ENCODE data around the gene NLE1. TPM values are rescaled to one million over a fixed set of nuclear protein-coding genes. Genes with fewer than 3 reads are reported as not detected.
"Not testable (repeated sequence)": the region's sequence is repeated elsewhere in the genome, so short reads cannot be mapped to it uniquely, and the experiment has no call there.

Gene NLE1
- total and polyA plus RNA-seq, 2 donors: 11.7 to 12.2 TPM

DNA sequence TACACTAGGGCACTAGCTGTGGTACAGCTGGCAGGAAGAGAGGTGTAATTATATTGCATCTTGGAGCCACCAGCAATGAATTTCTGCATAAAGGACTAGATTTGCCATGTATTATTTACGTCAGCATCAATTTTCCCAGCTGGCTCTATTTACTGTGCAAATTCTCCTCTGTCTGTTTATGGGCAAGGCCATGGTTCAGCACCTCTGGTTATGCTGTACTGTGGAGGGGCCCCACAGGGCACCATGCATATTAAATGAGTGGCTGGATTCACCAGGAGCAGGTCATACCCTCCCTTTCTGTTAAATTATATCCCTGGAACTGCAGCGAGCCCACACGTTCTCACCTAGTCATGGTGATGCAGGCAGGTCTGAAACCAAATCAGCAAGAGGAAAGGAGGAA is 42.2 kb downstream of the NLE1 start:
- H3K36me3 ChIP-seq (ENCODE audit: insufficient read depth): no peaks in the 10 kb centered on the region
- DNase-seq (ENCODE audit: extremely low spot score): no peak
- 89% methylated on average over 3 of the region's 3 CpGs for WGBS
- no peaks in the 10 kb centered on the region for H3K4me1 ChIP-seq (ENCODE audit: insufficient read depth)
- H3K27ac ChIP-seq (ENCODE audit: low read depth): no peak overlapping the region
- H3K4me3 ChIP-seq (ENCODE audit: low read depth, low read length): no peak overlapping the region

DNA sequence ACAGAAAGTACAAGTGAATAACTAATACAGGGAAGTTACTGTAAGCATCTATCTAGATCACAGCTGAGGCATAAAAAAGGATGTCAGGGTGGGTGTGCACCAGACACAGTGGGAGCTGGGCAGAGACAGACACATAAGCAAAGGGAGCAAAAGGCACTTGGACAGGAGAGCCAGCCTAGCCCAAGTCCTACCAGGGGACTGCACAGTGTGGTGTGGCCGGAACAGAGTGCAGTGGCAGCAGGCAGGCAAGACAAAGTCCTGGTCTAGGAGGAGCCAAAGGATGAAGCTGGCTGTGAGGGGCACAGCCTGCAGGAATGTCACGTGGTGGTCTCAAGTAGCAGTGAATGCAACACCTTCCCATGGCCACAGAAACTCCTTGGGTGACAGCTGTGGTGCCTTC is 44.3 kb downstream of the NLE1 start:
- Histone ChIP-seq H3K4me3 (ENCODE audit: low read depth, low read length) (no peak overlapping the region), H3K4me1 (ENCODE audit: insufficient read depth) (no peaks in the 10 kb centered on the region), H3K36me3 (ENCODE audit: insufficient read depth) (no peaks in the 10 kb centered on the region), H3K27ac (ENCODE audit: low read depth) (no peak overlapping the region)
- 85% methylated on average over 2 of the region's 2 CpGs for WGBS
- no peak for DNase-seq (ENCODE audit: extremely low spot score)

DNA sequence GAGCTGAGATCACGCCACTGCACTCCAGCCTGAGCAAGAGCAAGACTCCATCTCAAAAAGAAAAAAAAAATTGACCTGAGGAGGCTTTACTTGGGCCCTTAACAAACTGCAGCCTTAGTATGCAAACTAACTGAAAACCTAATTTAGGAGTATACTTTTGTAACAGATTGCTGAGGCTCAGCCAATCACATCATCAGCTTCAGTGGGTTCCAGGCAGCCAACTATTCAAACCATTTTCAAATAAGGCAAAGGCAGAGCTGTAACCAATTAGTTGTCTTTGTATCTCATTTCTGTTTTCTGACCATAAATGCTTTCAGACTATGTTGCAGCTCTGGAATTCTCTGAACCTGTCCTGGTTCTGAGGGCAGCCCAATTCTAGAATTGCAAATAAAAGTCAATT is 46.4 kb downstream of the NLE1 start:
- Histone ChIP-seq H3K4me1 (ENCODE audit: insufficient read depth) (no peaks in the 10 kb centered on the region), H3K4me3 (ENCODE audit: low read depth, low read length) (no peak overlapping the region), H3K27ac (ENCODE audit: low read depth) (no peak overlapping the region), H3K36me3 (ENCODE audit: insufficient read depth) (no peaks in the 10 kb centered on the region)
- WGBS: 100% methylated on average over 1 of the region's 1 CpG
- DNase-seq (ENCODE audit: extremely low spot score): no peak

DNA sequence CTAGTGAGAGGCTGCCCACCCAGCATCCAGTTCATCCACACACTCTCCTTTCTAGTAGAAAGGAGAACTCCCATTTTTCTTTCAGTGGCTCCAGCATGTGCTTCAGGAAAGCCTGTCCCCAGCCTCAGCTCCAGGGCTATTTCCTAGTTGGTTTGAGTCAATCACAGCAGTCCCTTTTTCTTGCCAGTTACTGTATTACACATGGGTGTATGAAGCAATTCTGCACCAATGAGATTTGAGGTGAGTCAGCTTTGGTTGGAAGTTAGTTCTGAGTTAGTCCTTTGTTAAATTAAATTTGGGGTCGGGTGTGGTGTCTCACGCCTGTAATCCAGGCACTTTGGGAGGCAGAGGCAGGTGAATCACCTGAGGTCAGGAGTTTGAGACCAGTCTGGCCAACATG is 47.2 kb downstream of the NLE1 start:
- H3K27ac ChIP-seq (ENCODE audit: low read depth): no peak overlapping the region
- DNase-seq (ENCODE audit: extremely low spot score): no peak
- H3K4me3 ChIP-seq (ENCODE audit: low read depth, low read length): no peak overlapping the region
- no peaks in the 10 kb centered on the region for H3K36me3 ChIP-seq (ENCODE audit: insufficient read depth)
- WGBS: 90% methylated on average over 2 of the region's 2 CpGs
- no peaks in the 10 kb centered on the region for H3K4me1 ChIP-seq (ENCODE audit: insufficient read depth)

DNA sequence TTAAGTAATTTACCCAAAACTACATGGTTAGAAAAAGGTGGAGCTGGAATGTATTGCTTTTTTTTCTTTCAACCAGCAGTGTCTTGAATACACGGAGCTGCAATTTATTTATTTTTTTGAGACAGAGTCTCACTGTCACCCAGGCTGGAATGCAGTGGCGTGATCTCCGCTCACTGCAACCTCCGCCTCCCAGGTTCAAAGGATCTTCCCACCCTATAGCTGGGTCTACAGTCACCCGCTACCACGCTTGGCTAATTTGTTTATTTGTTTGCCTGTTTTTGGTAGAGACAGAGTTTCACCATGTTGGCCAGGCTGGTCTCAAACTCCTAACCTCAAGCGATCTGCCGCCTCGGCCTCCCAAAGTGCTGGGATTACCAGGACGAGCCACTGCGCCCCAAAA is 51.4 kb downstream of the NLE1 start:
- H3K36me3 ChIP-seq (ENCODE audit: insufficient read depth); H3K4me1 ChIP-seq (ENCODE audit: insufficient read depth); DNase-seq (ENCODE audit: extremely low spot score); H3K4me3 ChIP-seq (ENCODE audit: low read depth, low read length); H3K27ac ChIP-seq (ENCODE audit: low read depth): not testable (repeated sequence)
- WGBS: 83% methylated on average over 11 of the region's 11 CpGs

DNA sequence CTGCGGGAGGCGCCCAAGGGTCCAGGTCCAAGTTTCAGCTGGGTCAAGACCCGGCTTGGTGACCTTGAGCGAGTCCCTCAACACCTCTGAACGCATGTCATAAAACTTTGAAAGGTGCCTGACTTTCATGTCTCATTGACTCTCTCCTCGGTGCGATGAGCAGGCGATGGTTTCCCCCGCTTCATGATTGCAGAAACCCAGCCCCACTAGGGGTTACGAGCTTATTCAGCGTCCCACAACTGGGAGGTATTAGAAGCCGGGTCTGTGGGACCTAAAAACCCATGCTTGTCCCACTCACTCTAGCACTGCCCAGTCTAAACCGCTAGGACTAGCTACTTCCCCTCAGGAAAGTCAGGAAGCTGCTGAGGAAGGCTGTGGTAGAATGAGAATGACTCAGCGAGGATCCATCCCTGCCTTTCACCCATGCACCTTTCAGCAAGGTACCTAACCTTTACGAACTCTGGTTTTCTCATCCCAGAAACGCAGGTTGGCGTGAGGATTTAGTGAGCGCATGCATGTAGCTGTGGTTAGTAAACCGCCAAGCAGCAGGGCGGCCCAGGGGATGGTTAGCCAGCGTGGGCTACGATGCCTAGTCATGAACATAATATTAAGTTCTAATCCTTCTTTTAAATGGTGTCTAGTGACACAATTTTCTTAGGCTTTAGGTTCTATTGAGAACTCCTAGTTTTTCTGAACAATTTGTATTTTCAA is 52.4 kb downstream of the NLE1 start:
- H3K27ac ChIP-seq (ENCODE audit: low read depth): peak overlapping the region; percentile 68
- H3K4me1 ChIP-seq (ENCODE audit: insufficient read depth): no peaks in the 10 kb centered on the region
- no peaks in the 10 kb centered on the region for H3K36me3 ChIP-seq (ENCODE audit: insufficient read depth)
- peak overlapping the region; percentile 95 for H3K4me3 ChIP-seq (ENCODE audit: low read depth, low read length)
- WGBS: 42% methylated on average over 22 of the region's 22 CpGs
- no peak for DNase-seq (ENCODE audit: extremely low spot score)

DNA sequence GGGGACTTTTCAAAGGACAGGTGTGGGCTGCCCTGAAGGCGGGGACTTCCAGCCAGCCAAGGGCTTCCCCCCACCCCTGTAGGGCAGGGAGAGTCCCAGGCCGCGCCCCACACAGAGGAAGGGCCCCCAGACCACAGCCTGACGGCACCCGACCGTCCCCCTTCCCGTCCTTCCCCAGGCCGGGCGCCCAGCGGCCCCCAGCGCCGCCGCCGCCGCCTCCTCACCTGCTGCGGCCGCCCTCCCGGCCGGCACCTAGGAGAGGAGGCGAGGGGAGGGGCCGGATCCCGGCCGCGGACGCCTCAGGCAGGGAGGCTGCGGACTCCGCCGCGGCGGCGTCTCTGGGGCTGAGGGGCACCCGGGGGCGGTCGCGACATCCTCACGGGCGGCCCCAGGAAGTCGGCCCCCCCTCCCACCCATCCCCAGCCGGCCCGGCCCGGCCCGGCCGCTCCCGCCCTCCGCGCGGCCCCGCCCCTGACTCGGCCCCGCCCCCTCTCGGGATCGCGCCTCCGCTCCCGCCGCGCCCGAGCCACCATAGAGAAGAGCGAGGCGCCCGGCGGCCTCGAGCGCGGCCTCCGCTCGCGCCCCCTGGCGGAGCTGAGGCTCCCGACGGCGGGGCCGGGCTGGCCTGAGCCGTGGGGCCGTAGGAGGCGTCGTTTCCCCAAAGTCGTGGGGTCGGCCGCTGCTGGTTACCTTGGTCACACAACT is 53.1 kb downstream of the NLE1 start:
- Histone ChIP-seq H3K4me1 (ENCODE audit: insufficient read depth) (no peaks in the 10 kb centered on the region), H3K4me3 (ENCODE audit: low read depth, low read length) (peak overlapping the region; percentile 95), H3K36me3 (ENCODE audit: insufficient read depth) (no peaks in the 10 kb centered on the region), H3K27ac (ENCODE audit: low read depth) (peak overlapping the region; percentile 99)
- DNase-seq (ENCODE audit: extremely low spot score): peak; percentile 49
- under 1% methylated on average over 77 of the region's 80 CpGs for WGBS

DNA sequence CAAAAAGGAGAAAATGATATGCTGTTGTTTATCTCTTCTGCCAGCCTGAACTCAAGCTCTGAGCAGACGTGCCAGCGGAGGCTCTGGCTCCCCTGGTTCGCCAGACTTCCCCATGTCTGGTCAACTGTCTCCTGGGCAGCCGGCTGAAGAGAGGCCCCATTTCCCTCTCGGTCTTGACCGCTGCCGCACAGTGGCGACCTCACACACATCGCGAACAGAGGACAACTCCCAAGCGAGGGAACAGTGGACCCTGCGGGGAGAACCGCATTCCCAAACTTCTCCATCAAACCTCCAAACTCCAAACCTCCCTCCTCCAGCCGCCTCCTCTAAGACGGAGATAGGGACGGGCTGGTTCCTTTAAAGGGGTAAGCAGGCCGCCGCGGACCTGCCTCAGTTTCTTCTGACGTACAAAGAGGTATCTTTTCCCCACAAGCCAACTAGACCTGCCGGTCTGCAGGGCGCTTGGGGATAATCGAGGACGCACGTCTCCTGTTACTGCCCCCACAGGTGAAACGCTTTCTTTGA is 53.7 kb downstream of the NLE1 start:
- H3K4me3 ChIP-seq (ENCODE audit: low read depth, low read length): peak overlapping the region; percentile 95
- H3K27ac ChIP-seq (ENCODE audit: low read depth): peak overlapping the region; percentile 99
- under 1% methylated on average over 26 of the region's 26 CpGs for WGBS
- H3K4me1 ChIP-seq (ENCODE audit: insufficient read depth): no peaks in the 10 kb centered on the region
- no peak for DNase-seq (ENCODE audit: extremely low spot score)
- H3K36me3 ChIP-seq (ENCODE audit: insufficient read depth): no peaks in the 10 kb centered on the region

DNA sequence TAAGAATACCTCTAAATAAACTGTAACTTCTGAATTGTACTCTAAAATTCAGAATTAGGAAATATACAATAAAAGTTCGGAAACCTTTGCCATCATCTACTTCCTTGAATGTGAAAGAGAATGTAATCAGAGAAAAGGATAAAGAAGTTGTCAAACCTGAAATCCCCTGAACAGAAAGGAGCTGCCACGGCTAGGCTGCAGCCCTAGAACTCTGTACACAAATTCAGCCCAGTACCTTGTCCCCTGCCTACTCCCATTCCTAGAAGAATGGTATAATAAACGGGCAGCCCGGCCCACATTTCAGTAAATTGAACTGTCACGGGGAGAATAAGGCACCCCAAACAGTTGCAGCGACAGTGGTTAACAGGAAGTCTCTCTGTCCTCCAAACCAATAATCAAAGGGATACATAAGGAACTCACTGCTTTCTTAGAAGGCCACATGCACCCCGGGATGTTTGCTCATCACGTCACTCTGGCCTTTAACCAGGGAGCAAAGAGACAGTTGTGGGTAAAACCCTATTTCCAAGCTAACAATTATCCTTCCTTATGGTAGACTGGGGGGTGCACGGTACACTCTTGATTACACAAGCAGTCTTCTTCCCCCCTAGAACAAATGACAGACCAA is 54.3 kb downstream of the NLE1 start:
- Histone ChIP-seq H3K27ac (ENCODE audit: low read depth) (peak overlapping the region; percentile 99), H3K36me3 (ENCODE audit: insufficient read depth) (no peaks in the 10 kb centered on the region), H3K4me1 (ENCODE audit: insufficient read depth) (no peaks in the 10 kb centered on the region), H3K4me3 (ENCODE audit: low read depth, low read length) (peak overlapping the region; percentile 95)
- peak; percentile 42 for DNase-seq (ENCODE audit: extremely low spot score)
- WGBS: 24% methylated on average over 9 of the region's 9 CpGs

DNA sequence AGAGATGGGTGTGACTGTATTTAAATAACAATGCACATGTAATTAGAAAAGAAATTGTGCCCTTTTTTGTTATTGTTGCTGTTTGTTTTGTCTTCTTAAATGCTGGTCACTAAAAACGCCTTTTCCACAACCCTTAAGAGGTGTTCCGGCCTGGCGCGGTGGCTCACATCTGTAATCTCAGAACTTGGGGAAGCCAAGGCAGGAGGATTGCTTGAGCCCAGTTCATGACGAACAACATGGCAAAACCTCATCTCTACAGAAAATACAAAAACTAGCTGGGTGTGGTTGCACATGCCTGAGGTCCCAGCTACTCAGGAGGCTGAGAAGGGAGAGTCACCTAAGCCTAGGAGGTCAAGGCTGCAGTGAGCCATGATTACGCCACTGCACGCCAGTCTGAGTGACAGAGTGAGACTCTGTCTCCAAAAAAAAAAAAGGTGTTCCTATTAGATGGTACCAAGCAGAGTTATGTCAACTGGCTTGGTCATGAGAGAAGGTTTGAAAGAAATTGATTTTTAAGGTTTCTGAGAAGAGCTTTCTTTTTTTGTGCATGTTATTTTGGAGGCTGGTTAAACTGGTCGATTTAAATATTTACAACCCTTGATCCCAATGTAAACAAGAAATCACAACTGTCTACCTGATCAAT is 55.1 kb downstream of the NLE1 start:
- Histone ChIP-seq H3K4me1 (ENCODE audit: insufficient read depth) (no peaks in the 10 kb centered on the region), H3K27ac (ENCODE audit: low read depth) (no peak overlapping the region), H3K36me3 (ENCODE audit: insufficient read depth) (no peaks in the 10 kb centered on the region), H3K4me3 (ENCODE audit: low read depth, low read length) (no peak overlapping the region)
- no peak for DNase-seq (ENCODE audit: extremely low spot score)
- WGBS: 86% methylated on average over 8 of the region's 8 CpGs

DNA sequence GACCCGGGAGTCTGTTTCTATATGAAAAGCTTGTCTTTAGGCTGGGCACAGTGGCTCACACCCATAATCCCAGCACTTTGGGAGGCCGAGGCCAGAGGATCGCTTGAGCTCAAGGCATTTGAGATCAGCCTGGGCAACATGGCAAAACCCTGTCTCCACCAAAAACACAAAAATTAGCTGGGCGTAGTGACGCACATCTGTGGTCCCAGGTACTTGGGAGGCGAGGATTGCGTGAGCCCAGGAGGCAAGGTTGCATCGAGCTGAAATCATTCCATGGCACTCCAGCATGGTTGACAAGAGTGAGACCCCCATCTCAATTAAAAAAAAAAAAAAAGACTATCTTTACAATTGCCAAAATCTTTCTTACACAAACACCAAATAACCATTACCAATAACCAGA is 55.9 kb downstream of the NLE1 start:
- no peak for DNase-seq (ENCODE audit: extremely low spot score)
- H3K27ac ChIP-seq (ENCODE audit: low read depth): no peak overlapping the region
- no peak overlapping the region for H3K4me3 ChIP-seq (ENCODE audit: low read depth, low read length)
- no peaks in the 10 kb centered on the region for H3K4me1 ChIP-seq (ENCODE audit: insufficient read depth)
- no peaks in the 10 kb centered on the region for H3K36me3 ChIP-seq (ENCODE audit: insufficient read depth)
- WGBS: 96% methylated on average over 8 of the region's 8 CpGs

DNA sequence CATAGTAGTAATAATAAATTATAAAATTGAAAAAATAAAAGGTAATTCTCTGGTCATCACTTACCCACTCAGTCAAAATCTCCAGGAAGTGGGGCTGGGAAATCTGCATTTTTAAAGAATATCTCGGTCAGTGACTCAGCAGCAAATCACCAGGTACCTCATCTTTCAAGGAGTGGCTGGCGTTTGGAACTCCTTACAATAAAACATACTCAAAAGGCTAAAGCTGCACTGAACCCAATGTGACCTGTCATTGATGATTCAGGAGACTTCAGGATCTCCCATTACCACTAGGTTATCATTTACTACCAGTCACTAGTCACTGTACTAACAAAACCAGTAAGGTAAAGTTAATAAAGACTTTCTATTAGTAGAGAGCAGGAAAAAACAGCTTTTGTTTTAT is 57.1 kb downstream of the NLE1 start:
- Histone ChIP-seq H3K36me3 (ENCODE audit: insufficient read depth) (no peaks in the 10 kb centered on the region), H3K4me3 (ENCODE audit: low read depth, low read length) (no peak overlapping the region), H3K27ac (ENCODE audit: low read depth) (no peak overlapping the region), H3K4me1 (ENCODE audit: insufficient read depth) (no peaks in the 10 kb centered on the region)
- no peak for DNase-seq (ENCODE audit: extremely low spot score)
- 82% methylated on average over 2 of the region's 2 CpGs for WGBS

DNA sequence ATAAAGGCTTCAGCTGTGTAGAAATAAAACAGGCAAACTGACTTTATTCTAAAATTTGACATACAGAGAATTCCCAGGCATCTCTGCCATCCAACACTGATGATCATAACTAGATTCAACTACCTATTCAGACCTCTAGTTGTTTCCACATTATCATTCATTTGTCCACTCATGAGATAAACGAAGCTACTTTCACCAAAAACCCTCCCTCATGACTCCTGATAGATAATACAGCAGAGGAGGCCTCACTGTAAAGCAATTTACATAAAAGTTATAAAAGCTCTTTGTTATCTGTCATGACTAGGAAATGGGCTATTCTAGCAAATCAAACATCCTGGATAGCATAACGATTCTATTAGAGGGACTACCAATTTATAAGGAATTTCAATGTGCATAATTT is 59.0 kb downstream of the NLE1 start:
- Histone ChIP-seq H3K36me3 (ENCODE audit: insufficient read depth) (no peaks in the 10 kb centered on the region), H3K27ac (ENCODE audit: low read depth) (no peak overlapping the region), H3K4me1 (ENCODE audit: insufficient read depth) (no peaks in the 10 kb centered on the region), H3K4me3 (ENCODE audit: low read depth, low read length) (no peak overlapping the region)
- WGBS: 88% methylated on average over 2 of the region's 2 CpGs
- no peak for DNase-seq (ENCODE audit: extremely low spot score)
